LNCaP clone FGC (cell line): ENCODE measurements around the gene C1orf115.

Source experiments
- DNase-seq: peaks from one replicate; pipeline ENCODE4 v3.0.0-alpha.2; 2011; ENCODE audit warnings: low read depth
- H3K4me3 ChIP-seq: 2 replicates; pipeline ENCODE4 v1.5.1; 2011; ENCODE audit warnings: mild to moderate bottlenecking, low read depth, low read length, control low read depth
- TF ChIP-seq, protein P1 (sequence below): IDR thresholded peaks from 2 replicates; pipeline ENCODE4 v1.5.1; 2012; ENCODE audit warnings: mild to moderate bottlenecking; ENCODE audit not compliant: control insufficient read depth, insufficient read depth; ENCODE audit errors: extremely low read depth

C1orf115 gene

DNA sequence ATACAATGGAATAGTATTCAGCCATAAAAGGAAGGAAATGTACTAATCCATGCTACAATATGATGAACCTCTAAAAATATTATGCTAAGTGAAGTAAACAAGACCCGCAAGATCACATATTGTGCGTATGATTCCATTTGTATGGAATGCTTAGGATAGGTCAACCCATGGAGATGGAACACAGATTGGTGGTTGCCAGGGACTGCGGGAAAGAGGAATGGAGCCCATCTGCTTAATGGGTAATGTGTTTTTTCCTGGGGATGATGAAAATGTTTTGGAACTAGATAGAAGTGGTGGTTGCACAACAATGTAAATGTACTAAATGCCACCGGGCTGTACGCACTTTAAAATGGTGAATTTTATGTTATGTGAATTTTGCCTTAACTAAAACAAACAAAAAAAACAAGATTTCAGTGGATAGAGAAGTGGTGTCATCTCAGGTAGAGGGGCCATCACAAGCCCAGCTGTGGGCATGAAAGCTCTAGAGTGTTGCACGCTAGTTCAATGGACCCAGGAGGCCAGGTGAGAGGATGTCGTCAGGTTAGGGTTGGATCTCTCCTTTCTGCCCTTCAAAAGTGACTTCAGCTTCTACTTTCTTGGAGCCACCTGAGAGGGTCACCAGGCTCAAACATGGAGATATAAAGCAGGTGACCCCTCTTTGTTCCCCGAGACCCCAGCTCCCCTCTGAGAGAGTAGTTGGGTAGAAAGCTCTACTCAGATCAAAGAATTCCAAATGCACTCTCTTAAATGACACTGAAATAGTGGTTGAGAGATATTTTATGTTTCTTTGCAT is 2.5 kb downstream of the C1orf115 start:
- TF ChIP-seq, protein P1, sequence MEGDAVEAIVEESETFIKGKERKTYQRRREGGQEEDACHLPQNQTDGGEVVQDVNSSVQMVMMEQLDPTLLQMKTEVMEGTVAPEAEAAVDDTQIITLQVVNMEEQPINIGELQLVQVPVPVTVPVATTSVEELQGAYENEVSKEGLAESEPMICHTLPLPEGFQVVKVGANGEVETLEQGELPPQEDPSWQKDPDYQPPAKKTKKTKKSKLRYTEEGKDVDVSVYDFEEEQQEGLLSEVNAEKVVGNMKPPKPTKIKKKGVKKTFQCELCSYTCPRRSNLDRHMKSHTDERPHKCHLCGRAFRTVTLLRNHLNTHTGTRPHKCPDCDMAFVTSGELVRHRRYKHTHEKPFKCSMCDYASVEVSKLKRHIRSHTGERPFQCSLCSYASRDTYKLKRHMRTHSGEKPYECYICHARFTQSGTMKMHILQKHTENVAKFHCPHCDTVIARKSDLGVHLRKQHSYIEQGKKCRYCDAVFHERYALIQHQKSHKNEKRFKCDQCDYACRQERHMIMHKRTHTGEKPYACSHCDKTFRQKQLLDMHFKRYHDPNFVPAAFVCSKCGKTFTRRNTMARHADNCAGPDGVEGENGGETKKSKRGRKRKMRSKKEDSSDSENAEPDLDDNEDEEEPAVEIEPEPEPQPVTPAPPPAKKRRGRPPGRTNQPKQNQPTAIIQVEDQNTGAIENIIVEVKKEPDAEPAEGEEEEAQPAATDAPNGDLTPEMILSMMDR, result no peak
- no peak overlapping the region for H3K4me3 ChIP-seq
- DNase-seq, result no peak

DNA sequence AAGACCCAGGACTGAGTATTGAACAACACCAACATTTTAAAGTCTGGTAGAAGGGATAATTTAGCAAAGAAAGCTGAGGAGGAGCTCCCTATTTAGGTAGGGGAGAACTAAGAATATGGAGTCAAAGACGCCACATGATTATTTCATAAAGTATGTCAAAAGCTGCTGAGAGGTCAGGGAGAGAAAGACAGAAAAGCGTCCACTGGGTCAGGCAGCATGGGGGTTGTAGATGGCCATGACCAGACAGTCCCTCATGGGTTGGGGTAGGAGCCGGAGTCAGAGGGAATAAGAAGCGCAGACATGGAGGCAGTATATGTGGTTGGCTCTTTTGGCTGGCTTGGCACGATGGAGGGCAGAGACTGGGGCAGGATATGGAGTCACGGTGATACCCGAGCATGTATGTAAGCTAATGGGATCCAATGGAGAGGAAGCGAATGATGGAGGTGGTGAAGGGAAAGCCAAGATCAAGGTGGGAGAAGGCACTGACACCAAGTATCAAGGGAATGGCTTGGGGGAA is 4.8 kb downstream of the C1orf115 start:
- no peak overlapping the region for H3K4me3 ChIP-seq
- DNase-seq, result no peak
- TF ChIP-seq, protein P1, result no peak

DNA sequence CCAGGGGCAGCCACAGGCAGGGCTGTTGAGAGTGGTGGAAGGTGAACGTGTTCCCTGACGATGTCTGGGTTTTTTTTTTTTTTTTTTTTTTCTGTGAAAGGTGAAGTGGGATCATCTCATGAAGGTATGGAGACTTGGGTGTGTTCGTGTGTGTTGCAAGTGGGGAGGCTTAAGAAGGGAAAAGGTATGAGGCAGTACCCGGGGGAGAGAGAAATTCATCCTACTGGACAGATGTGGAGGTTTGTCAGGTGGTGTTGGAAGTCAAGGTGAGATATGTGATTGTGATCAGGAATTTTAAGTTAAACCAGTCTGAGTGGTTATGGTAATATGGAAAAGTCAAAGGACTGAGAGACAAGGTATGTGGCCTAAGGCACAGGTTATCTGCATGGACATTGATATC is 5.3 kb downstream of the C1orf115 start:
- TF ChIP-seq, protein P1, result no peak
- H3K4me3 ChIP-seq, result no peak overlapping the region

DNA sequence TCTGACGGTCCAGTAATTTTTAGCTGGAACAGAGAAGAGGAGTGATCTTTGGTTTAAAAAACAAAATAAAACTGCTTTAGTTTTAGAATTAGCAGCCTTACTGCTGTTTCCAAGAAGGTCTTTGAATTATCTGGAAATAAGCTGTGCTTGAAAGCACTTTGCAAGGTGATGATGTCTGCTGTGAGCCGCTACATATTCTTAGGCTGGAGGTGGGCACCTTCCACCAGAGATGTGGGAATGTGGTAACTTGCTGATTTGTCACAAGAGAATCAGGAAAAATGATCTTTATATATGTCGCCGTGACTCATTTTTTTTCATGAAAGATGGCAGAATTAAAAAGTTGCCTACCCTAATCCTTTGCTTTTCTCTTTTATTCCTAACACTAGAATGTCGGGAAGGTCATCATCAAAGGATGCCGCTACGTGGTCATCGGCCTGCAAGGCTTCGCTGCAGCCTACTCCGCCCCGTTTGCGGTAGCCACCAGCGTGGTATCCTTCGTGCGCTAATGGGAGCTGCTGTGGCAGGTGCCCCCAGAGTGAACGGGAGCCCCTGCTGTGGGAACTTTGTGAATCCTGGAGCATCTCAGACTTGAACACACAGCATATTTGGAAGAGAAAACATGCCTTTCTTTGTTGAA is 6.2 kb downstream of the C1orf115 start:
- H3K4me3 ChIP-seq, result no peak overlapping the region
- TF ChIP-seq, protein P1, result no peak
- DNase-seq, result no peak

More for the DNA sequence above, 5.3 kb downstream of the C1orf115 start:
- no peak for DNase-seq

DNA sequence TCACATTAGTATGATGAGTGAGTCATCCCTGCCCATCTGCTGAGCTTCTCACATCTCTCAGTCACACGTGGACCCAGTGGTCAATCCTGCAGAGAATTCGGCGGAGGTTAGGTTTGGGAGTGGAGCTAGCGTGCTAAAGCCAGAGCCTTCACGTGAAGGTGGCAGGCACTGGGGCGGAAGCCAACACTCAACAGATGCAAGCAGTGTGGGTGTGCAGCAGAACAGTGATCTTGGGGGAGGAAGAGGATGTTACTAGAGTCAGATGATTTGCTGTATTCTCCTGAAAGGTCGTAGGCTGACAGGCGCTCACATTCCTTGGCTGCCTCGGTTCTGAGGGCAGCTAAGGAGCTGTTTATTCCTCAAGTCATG is 6.7 kb downstream of the C1orf115 start:
- TF ChIP-seq, protein P1, result no peak
- no peak for DNase-seq
- no peak overlapping the region for H3K4me3 ChIP-seq

DNA sequence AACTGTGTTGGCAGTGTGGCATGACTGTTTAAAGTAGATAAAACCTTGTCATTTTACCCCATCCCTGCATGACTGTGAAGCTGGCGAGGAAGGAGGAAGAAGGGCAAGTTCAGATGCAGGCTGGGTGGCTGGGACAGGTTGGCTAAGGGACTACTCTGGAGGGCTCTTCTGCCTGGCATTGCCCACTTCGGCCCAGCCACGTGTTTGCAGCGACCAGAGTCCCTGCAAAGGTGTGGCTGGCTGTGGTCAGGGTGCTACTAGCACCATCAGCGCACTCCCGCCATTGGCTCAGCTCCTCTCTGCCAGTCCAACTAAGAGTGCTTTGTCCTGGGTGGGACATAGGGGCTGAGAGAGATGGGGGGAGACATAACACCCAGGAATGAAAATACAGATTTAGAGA is 7.2 kb downstream of the C1orf115 start:
- no peak for DNase-seq
- no peak overlapping the region for H3K4me3 ChIP-seq
- TF ChIP-seq, protein P1, result no peak
